GM21526 (cell line): ENCODE data around the gene RAI2.

Source experiments
- ATAC-seq: cut with Tn5 transposase; IDR thresholded peaks from one replicate; pipeline ENCODE4 v1.9.1; 2021; ENCODE audit warnings: moderate library complexity; ENCODE audit not compliant: unreplicated experiment, low FRiP score

RAI2 gene

GRCh38 chrX:17830211-17830610, 30.9 kb downstream of the RAI2 start:
- no peak for ATAC-seq

GRCh38 chrX:17829566-17829965, 31.5 kb downstream of the RAI2 start:
- no peak for ATAC-seq

GRCh38 chrX:17828171-17828570, 32.9 kb downstream of the RAI2 start:
- ATAC-seq: no peak

GRCh38 chrX:17826609-17827496, 34.2 kb downstream of the RAI2 start:
- no peak for ATAC-seq

GRCh38 chrX:17824980-17825379, 36.1 kb downstream of the RAI2 start:
- ATAC-seq: no peak

- ATAC-seq: no peak
These were observed 38.7 kb downstream of the RAI2 start for GRCh38 chrX:17822351-17822750.

- ATAC-seq: no peak
These were observed 41.0 kb downstream of the RAI2 start for GRCh38 chrX:17820100-17820499.

GRCh38 chrX:17818726-17819125, 42.4 kb downstream of the RAI2 start:
- ATAC-seq: no peak

- ATAC-seq: no peak
These were observed 43.8 kb downstream of the RAI2 start for GRCh38 chrX:17817251-17817650.

- no peak for ATAC-seq
These were observed 46.5 kb downstream of the RAI2 start for GRCh38 chrX:17814557-17814956.

- ATAC-seq: no peak
These were observed 47.0 kb downstream of the RAI2 start for GRCh38 chrX:17814059-17814458.

GRCh38 chrX:17813277-17813676, 47.8 kb downstream of the RAI2 start:
- no peak for ATAC-seq

GRCh38 chrX:17812763-17813162, 48.3 kb downstream of the RAI2 start:
- ATAC-seq: no peak

- no peak for ATAC-seq
These were observed 51.1 kb downstream of the RAI2 start for GRCh38 chrX:17809984-17810383.

GRCh38 chrX:17809273-17809672, 51.8 kb downstream of the RAI2 start:
- no peak for ATAC-seq

- no peak for ATAC-seq
These were observed 56.0 kb downstream of the RAI2 start for GRCh38 chrX:17805120-17805519.

GRCh38 chrX:17803449-17803848, 57.6 kb downstream of the RAI2 start:
- ATAC-seq: no peak

GRCh38 chrX:17802756-17803155, 58.3 kb downstream of the RAI2 start:
- no peak for ATAC-seq

GRCh38 chrX:17801431-17801830, 59.7 kb downstream of the RAI2 start:
- no peak for ATAC-seq

- ATAC-seq: no peak
These were observed 62.2 kb downstream of the RAI2 start for GRCh38 chrX:17798921-17799320.

- no peak for ATAC-seq
These were observed 68.3 kb downstream of the RAI2 start for GRCh38 chrX:17792826-17793225.

GRCh38 chrX:17788956-17789562, 72.0 kb downstream of the RAI2 start:
- ATAC-seq: no peak
